Left ventricle myocardium superior (tissue), 1 donor: ENCODE measurements around the gene SUSD4. TPM values are rescaled to one million over a fixed set of nuclear protein-coding genes. Genes with fewer than 3 reads are reported as not detected.
"Not testable (repeated sequence)": the region's sequence is repeated elsewhere in the genome, so short reads cannot be mapped to it uniquely, and the experiment has no call there.

Experiments used
- ATAC-seq: fragments of 200-7000 bp; cut with Tn5 transposase; one replicate; pipeline ENCODE4 v1.9.1; 2020; ENCODE audit warnings: mild to moderate bottlenecking, moderate library complexity
- DNase-seq: peaks from one replicate; pipeline ENCODE4 v3.0.0-alpha.2; 2020
- intact Hi-C: fragments of 100-400 bp; cut with micrococcal nuclease; formaldehyde crosslinking; loops from one replicate; pipeline ENCODE4 v1.11.0; 2022
- long read RNA-seq: library from polyadenylated mRNA; unstranded; transcript quantifications from one replicate; pipeline ENCODE4 v2.0.0, GENCODE V29; 2021
- total RNA-seq: library from RNA; stranded (reverse); fragmentation: NEBNext Ultra II Directional; extraction: Animal tissue kit (Norgen Biotek cat#: 25700); gene quantifications from one replicate; pipeline ENCODE4 v1.2.1, GENCODE V29; 2021
- donor health status: DM: no; HTN: yes; CAD: no; lungs with severe emphysema.

The SUSD4 gene, protein sequence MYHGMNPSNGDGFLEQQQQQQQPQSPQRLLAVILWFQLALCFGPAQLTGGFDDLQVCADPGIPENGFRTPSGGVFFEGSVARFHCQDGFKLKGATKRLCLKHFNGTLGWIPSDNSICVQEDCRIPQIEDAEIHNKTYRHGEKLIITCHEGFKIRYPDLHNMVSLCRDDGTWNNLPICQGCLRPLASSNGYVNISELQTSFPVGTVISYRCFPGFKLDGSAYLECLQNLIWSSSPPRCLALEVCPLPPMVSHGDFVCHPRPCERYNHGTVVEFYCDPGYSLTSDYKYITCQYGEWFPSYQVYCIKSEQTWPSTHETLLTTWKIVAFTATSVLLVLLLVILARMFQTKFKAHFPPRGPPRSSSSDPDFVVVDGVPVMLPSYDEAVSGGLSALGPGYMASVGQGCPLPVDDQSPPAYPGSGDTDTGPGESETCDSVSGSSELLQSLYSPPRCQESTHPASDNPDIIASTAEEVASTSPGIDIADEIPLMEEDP
- total RNA-seq: 8.2 TPM
- long read RNA-seq, partial matches to known transcripts: 2 of 13 reads
- long read RNA-seq, other reads (novel, unspliced or antisense): 6 of 13 reads

DNA sequence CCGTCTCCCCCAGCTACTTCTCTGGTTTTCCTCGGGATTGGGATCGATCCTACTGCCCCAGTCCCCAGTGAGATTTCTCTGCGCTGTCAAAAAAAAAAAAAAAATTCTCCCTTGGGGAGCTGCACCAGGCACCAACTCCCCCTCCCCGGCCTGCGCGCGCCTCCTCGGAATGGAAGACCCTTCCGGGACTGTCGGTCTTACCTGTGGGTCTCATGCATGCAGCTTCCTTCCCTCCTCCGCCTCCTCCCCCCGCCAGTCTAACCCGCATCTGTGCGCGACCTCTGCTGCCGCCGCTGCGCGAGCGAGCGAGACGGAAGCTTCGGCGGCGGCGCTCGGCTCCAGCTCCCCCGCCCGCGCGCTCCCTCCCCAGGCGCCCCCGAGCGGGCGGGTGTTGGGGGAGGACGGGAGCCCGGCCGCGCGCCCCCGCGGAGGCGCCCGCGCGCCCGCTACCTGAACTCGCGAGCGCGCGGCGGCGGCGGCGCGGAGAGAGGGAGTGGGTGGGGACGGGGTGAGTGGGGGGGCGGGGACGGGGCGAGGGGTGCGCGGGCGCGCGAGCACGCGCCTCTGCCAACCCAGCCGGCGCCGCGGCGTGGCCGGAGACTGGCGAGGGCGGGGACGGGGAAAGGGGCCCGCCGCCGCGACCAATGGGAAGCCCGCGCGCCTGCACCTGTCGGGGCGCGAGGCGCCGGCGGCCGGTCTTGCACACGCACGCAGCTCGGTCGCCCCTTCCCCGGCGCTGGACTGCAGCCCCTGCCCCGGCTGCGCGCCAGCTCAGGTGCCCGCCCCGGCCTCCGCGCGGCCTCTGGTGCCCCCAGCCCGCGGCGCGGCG, at the start of gene SUSD4:
TSS of gene SUSD4 (minus strand) at position 321 of the 829 bp plus-strand sequence. CDS start 751 bp downstream, outside the sequence.
- peak; percentile 74 for DNase-seq
- peak; percentile 85 for ATAC-seq
- intact Hi-C loops: no loop called here

- no peak for DNase-seq
- intact Hi-C loops: no loop called here
Measured at GRCh38 chr1:223413216-223413615, 49.2 kb upstream of the SUSD4 start.

GRCh38 chr1:223411710-223412109, 47.7 kb upstream of the SUSD4 start:
- DNase-seq (no peak), ATAC-seq (no peak)
- intact Hi-C loops: no loop called here

More at GRCh38 chr1:223413216-223413615, 49.2 kb upstream of the SUSD4 start:
- no peak for ATAC-seq

GRCh38 chr1:223411309-223411708, 47.3 kb upstream of the SUSD4 start:
- ATAC-seq: no peak

GRCh38 chr1:223410036-223410435, 46.1 kb upstream of the SUSD4 start:
- no peak for ATAC-seq
- intact Hi-C loops: no loop called here

More at GRCh38 chr1:223411309-223411708, 47.3 kb upstream of the SUSD4 start:
- intact Hi-C loops: no loop called here
- no peak for DNase-seq

DNA sequence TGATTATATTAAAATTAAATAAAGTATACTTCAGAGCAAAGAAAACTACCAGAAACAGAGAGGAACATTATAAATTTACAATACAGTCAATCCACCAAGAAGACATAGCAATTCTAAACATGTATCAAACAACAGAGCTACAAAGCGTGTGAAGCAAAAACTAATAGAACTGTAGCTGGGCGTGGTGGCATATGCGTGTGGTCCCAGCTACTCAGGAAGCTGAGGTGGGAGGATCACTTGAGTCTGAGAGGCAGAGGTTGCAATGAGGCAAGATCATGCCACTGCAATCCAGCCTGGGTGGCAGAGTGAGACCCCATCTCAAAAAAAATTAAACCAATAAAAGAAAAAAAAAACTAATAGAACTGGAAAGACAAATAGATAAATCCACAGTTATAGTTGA, 41.5 kb upstream of the SUSD4 start:
- DNase-seq (no peak), ATAC-seq (no peak)
- intact Hi-C loops: no loop called here

More at GRCh38 chr1:223410036-223410435, 46.1 kb upstream of the SUSD4 start:
- DNase-seq: no peak

DNA sequence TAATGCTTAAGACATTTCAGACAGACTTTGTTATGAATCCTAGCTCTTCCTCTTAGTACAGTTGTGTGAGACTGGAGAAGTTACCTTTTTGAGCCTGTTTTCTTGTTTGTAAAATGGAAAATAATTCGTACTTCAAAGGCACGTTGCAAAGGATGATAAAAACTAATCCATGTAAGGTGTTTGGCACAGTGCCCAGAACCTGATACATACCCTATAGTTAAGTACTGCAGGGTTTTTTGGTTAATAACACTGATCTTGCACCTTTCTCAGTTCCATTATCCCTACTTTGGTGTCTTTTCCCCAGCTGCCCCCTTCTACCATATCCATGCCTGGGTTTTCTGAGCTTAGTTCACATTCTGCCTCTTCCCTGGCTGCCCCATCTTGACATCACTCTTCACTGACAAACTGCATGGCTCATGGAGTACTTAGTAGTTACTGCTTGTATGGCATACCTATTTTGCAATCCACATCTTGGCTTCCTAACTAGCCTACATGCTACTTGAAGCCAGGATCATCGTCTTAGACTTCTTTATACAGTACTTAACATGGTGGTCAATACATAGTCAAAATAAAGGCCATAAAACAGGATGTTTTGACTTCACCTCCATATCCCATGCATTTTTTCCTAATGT, 39.3 kb upstream of the SUSD4 start:
- intact Hi-C loops: no loop called here
- no peak for ATAC-seq
- no peak for DNase-seq

- intact Hi-C loops: no loop called here
- DNase-seq (no peak), ATAC-seq (no peak)
Measured at GRCh38 chr1:223402790-223403142, 38.8 kb upstream of the SUSD4 start.

- DNase-seq: no peak
- intact Hi-C loops: no loop called here
- ATAC-seq: no peak
Measured at GRCh38 chr1:223401873-223402789, 38.2 kb upstream of the SUSD4 start.

- DNase-seq, ATAC-seq, intact Hi-C loops: not testable (repeated sequence)
Measured at GRCh38 chr1:223399393-223399792, 35.4 kb upstream of the SUSD4 start.

DNA sequence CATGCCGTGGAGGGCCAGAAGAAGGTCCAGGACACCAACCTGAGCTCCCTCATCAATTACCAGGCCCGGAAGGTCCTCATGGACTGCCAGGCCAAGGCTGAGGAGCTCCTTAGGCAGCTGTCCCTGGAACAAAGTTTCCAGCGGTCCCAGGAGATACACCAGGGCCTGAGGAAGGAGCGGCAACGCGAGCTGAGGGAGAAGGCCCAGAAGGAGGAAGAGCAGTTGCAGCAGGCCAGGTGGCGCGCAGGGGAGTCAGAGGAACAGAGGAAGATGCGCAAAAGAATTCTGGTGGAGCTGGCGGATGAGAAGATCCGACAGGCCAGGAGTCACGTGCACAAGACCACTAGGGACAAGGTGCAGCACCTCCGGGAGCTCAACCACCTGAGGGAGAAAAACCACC, 30.7 kb upstream of the SUSD4 start:
- no peak for DNase-seq
- no peak for ATAC-seq
- intact Hi-C loops: no loop called here

DNA sequence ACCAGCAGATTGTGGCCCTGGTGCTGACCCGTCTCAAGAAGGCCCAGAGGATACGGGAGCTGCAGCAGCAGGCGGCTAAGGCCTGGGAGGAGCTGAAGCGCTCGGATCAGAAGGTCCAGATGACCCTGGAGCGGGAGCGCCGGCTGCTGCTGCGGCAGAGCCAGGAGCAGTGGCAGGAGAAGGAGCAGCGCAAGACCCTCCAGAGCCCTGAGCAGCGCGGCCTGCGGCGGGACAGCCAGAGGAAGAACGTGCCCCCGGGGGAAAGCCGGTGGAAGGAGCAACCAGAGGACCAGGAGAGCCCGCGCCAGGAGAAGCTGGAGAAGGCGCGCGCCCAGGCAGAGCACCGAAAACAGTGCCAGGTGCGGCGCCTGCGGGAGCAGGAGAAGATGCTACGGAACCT, 30.3 kb upstream of the SUSD4 start:
- intact Hi-C loops: no loop called here
- DNase-seq (no peak), ATAC-seq (no peak)

DNA sequence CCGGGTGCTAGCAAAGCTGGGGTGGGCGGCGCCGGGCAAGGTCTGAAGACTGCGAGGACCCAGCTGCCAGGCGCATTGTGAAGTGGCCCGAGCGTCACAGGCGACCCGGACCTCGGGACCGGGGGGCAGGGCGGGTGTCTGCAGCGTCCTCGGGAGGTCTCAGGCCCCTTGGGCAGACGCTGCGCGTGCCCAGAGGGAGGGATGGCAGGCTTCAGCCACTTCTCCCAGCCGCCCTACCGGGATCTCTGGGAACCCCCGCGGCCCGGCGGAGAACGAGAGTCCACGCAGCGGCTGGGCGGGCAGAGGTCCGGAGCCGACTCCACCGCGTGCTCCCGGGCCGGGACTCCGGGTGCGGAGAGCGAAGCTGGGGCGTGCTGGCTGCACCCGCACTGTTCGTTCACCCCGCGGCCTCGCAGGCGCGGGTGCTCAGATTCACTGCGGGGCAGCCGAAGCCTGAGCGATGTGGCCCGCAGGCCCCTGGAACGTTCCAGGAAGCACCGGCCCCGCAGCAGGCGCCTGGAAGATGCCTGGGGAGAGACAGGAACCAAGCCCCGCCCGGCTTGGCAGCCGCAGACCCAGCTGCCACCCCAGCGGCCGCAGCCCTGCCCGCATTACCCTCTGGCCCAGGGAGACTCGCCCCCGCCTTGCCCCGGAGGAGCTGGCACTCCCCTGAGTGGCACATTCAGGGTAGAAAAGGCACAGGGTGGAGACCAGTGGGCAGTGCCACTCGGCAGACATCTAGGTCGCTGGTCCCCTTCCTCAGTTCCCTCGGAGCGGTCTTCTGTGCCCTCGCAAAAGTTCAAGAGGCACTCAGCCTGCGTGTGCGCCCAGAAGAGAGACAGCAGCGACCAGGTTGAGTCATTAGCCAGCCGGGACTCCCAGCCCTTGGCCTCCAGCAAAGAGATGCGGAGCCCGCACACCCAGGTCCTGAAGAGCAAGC, 29.6 kb upstream of the SUSD4 start, which contains the start of gene CCDC185:
TSS of gene CCDC185 (plus strand) at position 141 of the 940 bp plus-strand sequence. CDS start at position 202, 61 bp downstream.
- intact Hi-C loops: no loop called here
- peak; percentile 41 for ATAC-seq
- peak; percentile 28 for DNase-seq

DNA sequence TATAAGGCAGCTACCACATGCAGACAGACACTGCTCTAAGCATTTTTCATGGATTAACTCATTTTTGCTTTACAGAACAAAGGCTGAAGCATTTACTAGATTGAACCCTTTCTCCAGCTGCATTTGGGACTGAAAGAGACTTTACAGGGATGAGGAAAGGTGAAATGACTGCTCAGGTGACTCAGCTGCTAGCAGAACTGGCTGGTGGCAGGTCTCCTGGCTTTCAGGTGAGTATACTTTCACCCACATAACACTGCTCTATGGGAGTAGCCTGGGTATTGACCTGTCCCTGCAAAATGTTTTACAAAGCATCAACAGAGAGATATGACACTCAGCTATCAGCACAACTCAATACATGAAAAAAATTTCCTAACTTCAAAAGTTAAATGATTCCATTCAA, 26.6 kb upstream of the SUSD4 start:
- intact Hi-C loops: no loop called here
- ATAC-seq: no peak
- no peak for DNase-seq

- intact Hi-C loops: no loop called here
- no peak for ATAC-seq
Measured at GRCh38 chr1:223386013-223386412, 22.0 kb upstream of the SUSD4 start.

GRCh38 chr1:223378754-223379153, 14.8 kb upstream of the SUSD4 start:
- ATAC-seq (no peak), DNase-seq (no peak)
- intact Hi-C loops: no loop called here

More at GRCh38 chr1:223386013-223386412, 22.0 kb upstream of the SUSD4 start:
- no peak for DNase-seq

DNA sequence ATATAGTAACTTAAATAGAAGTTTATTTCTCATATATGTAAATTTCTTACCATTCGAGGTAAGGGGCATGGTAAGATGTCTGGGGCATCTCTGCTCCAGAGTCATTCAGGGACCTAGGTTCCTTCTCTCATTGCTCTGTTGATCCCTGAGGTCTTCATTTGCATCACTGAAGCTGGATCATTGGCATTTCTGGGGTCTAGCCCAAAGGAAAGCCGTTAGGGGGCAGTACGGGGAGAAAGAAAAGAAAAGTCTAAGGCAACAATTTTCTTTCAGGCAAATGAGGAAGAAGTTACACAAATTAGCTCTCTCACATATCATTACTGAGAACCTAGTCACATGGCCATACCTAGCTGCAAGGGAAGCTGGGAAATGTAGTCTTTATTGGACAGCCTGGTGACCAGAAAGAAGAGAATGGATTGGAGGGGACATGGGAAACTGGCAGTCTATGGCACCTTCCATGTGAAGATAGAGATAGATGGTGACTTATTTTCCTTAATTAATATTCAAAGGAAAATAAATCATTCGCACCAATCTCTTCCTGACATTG, 10.2 kb upstream of the SUSD4 start:
- no peak for ATAC-seq
- intact Hi-C loops: no loop called here
- no peak for DNase-seq
